GM23248 (cell line): ENCODE data around the gene MICB. TPM values are rescaled to one million over a fixed set of nuclear protein-coding genes. Genes with fewer than 3 reads are reported as not detected.
"Not testable (repeated sequence)": the region's sequence is repeated elsewhere in the genome, so short reads cannot be mapped to it uniquely, and the experiment has no call there.

Experiments used
- DNase-seq: peaks from one replicate; pipeline ENCODE4 v3.0.0-alpha.2; 2015
- H2AFZ ChIP-seq: fragments of 200-600 bp; sonication (generic); 2 replicates; pipeline ENCODE4 v1.6.1; 2016; ENCODE audit warnings: antibody characterized with exemption
- H3F3A ChIP-seq: fragments of 200-600 bp; sonication (generic); 2 replicates; pipeline ENCODE4 v1.6.1; 2016; ENCODE audit warnings: mild to moderate bottlenecking, antibody characterized with exemption, mixed run types; ENCODE audit not compliant: insufficient read depth
- H3K27ac ChIP-seq: fragments of 200-600 bp; sonication (generic); 2 replicates; pipeline ENCODE4 v1.5.1; 2016; ENCODE audit warnings: mild to moderate bottlenecking
- H3K27me3 ChIP-seq: fragments of 200-600 bp; sonication (generic); replicated peaks from 2 replicates; pipeline ENCODE4 v1.6.1; 2016; ENCODE audit warnings: mild to moderate bottlenecking; ENCODE audit not compliant: insufficient read depth
- H3K36me3 ChIP-seq: fragments of 200-600 bp; sonication (generic); 2 replicates; pipeline ENCODE4 v1.6.1; 2016; ENCODE audit warnings: low read depth, mild to moderate bottlenecking
- H3K4me1 ChIP-seq: fragments of 200-600 bp; sonication (generic); 2 replicates; pipeline ENCODE4 v1.6.1; 2016; ENCODE audit warnings: mild to moderate bottlenecking; ENCODE audit not compliant: insufficient read depth
- H3K4me2 ChIP-seq: fragments of 200-600 bp; sonication (generic); one replicate; pipeline ENCODE4 v1.6.1; 2016; ENCODE audit warnings: mild to moderate bottlenecking; ENCODE audit not compliant: unreplicated experiment
- H3K4me3 ChIP-seq: fragments of 200-600 bp; sonication (generic); 2 replicates; pipeline ENCODE4 v1.5.1; 2016; ENCODE audit warnings: mild to moderate bottlenecking
- H3K79me2 ChIP-seq: fragments of 200-600 bp; sonication (generic); 2 replicates; pipeline ENCODE4 v1.6.1; 2016; ENCODE audit warnings: mild to moderate bottlenecking; ENCODE audit not compliant: insufficient read depth
- H3K9ac ChIP-seq: fragments of 200-600 bp; sonication (generic); 2 replicates; pipeline ENCODE4 v1.6.1; 2016; ENCODE audit warnings: mild to moderate bottlenecking
- H3K9me2 ChIP-seq: fragments of 200-600 bp; sonication (generic); 2 replicates; pipeline ENCODE4 v1.6.1; 2016; ENCODE audit warnings: mixed run types, mild to moderate bottlenecking, moderate library complexity; ENCODE audit not compliant: insufficient read depth
- H3K9me3 ChIP-seq: fragments of 200-600 bp; sonication (generic); one replicate; pipeline ENCODE4 v1.6.1; 2017; ENCODE audit warnings: low read depth
- H4K20me1 ChIP-seq: fragments of 200-600 bp; sonication (generic); 2 replicates; pipeline ENCODE4 v1.6.0; 2016; ENCODE audit not compliant: insufficient read depth
- EZH2 ChIP-seq: fragments of 200-600 bp; sonication (generic); IDR thresholded peaks from 2 replicates; pipeline ENCODE4 v1.6.1; 2018; ENCODE audit warnings: antibody characterized with exemption, mild to moderate bottlenecking; ENCODE audit not compliant: insufficient read depth, poor library complexity, severe bottlenecking
- EZH2phosphoT487 ChIP-seq: fragments of 200-600 bp; sonication (generic); IDR thresholded peaks from 2 replicates; pipeline ENCODE4 v1.6.1; 2018; ENCODE audit warnings: antibody characterized with exemption, moderate library complexity, mild to moderate bottlenecking, low read depth; ENCODE audit not compliant: insufficient read depth
- WGBS, 2 experiments: methylation state at CpG; one replicate each; pipeline ENCODE4 v1.1.6; 2015 to 2017; ENCODE audit warnings: low lambda C conversion rate in 2 of 2, low coverage in 1 of 2; ENCODE audit errors: missing lambda C conversion rate in 2 of 2; 5-methylcytosine and 5-hydroxymethylcytosine counted together
- in situ Hi-C: fragments of 300-500 bp; cut with MboI; formaldehyde crosslinking; loops from 2 replicates; pipeline ENCODE4 v1.15.0; 2020
- polyA plus RNA-seq: library from polyadenylated mRNA; unstranded; fragments of >200 nt; fragmentation: Nextera tagmentation; extraction: Ambion mirVana; gene quantifications from 2 replicates; pipeline ENCODE4 v1.2.1, GENCODE V29; 2016
- total RNA-seq: library from RNA; depleted of rRNA; stranded (reverse); fragments of >200 nt; shearing (Covaris generic); gene quantifications from 2 replicates; pipeline ENCODE4 v1.2.3, GENCODE V29; 2014

The MICB gene
- total and polyA plus RNA-seq, 2 experiments from 2014 or later = 4.1 to 4.2 TPM

- 40 to 52% methylated on average over 2 of the region's 2 CpGs for WGBS, 2 experiments
- Histone ChIP-seq H3K4me2 (peak overlapping the region; percentile 88), H4K20me1 (no peaks in the 10 kb centered on the region), H3K36me3 (no peaks in the 10 kb centered on the region), H3K27ac (peak overlapping the region; percentile 73), H3K79me2 (peaks cover 27% of the 10 kb centered on the region), H3K9me2 (no peaks in the 10 kb centered on the region), H2AFZ (peak overlapping the region; percentile 93; the same call in 1 of the 2 replicates), H3K9me3 (no peaks in the 10 kb centered on the region), H3K27me3 (no peaks in the 10 kb centered on the region), H3K9ac (peak overlapping the region; percentile 78), H3K4me3 (peak overlapping the region; percentile 87), H3F3A (peaks cover 20% of the 10 kb centered on the region), H3K4me1 (peaks cover 9% of the 10 kb centered on the region)
- TF ChIP-seq EZH2phosphoT487 (no peak), EZH2 (no peak)
- peak; percentile 63 for DNase-seq
- in situ Hi-C loops = loop anchor here (10.0 kb wide), 1 partner anchor 99 kb away; the partner anchor contains the start of gene NCR3
Measured at GRCh38 chr6:31495580-31495979, 2.4 kb upstream of the MICB start.

DNA sequence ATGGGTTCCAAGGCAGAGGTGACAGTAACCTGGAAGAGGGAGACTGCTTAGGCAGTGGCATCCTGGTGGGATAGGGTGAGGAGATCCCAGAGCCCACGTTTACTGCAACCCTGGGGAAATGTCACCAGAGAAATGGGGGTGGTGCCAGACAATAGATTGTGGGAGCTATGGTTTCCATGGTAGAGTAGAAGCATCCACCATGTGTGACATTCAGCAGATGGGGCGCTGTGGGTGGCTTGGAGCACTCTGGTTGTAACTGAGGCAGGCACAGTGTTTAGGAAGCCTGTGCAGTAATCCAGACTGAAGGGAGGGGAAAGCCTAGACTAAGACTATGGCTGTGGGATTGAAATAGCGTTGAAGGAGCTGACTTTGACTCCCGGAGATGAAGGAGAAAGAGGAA is 1.1 kb upstream of the MICB start:
- peaks cover 39% of the 10 kb centered on the region for H3K79me2 ChIP-seq
- H3K9me3 ChIP-seq, H3K27me3 ChIP-seq, H3K36me3 ChIP-seq, H4K20me1 ChIP-seq, DNase-seq, H3K4me1 ChIP-seq, H3K9me2 ChIP-seq: not testable (repeated sequence)
- H3K4me2 ChIP-seq = peak overlapping the region; percentile 99
- in situ Hi-C loops = loop anchor here (10.0 kb wide), 1 partner anchor 98 kb away; the partner anchor contains the start of gene NCR3
- H3K27ac ChIP-seq = peak overlapping the region; percentile 30; the same call in 1 of the 2 replicates
- WGBS, 2 experiments = 58 to 65% methylated on average over 4 of the region's 4 CpGs
- H3K4me3 ChIP-seq = 0 out of 2 replicates have a peak overlapping the region, but pooled peaks have one; percentile 91
- peaks cover 20% of the 10 kb centered on the region for H3F3A ChIP-seq
- peak overlapping the region; percentile 72; the same call in 1 of the 2 replicates for H3K9ac ChIP-seq
- peak overlapping the region; percentile 83; the same call in 1 of the 2 replicates for H2AFZ ChIP-seq

- H3K27me3 ChIP-seq = no peaks in the 10 kb centered on the region
- 12 to 18% methylated on average over 20 to 21 of the region's 21 CpGs for WGBS, 2 experiments
- DNase-seq = peak; percentile 55
- peak overlapping the region; percentile 32 for H3K4me2 ChIP-seq
- no peaks in the 10 kb centered on the region for H3K36me3 ChIP-seq
- peaks cover 52% of the 10 kb centered on the region for H3K79me2 ChIP-seq
- H3K9ac ChIP-seq = no peak overlapping the region; the same call in 1 of the 2 replicates
- TF ChIP-seq EZH2phosphoT487 (no peak), EZH2 (no peak)
- peaks cover 24% of the 10 kb centered on the region for H3F3A ChIP-seq
- peak overlapping the region; percentile 91 for H3K4me3 ChIP-seq
- H3K4me1 ChIP-seq = peaks cover 9% of the 10 kb centered on the region
- H2AFZ ChIP-seq = peak overlapping the region; percentile 39
- no peaks in the 10 kb centered on the region for H3K9me2 ChIP-seq
- H4K20me1 ChIP-seq = no peaks in the 10 kb centered on the region
- in situ Hi-C loops = loop anchor here (10.0 kb wide), 1 partner anchor 96 kb away; the partner anchor contains the start of gene NCR3
- H3K9me3 ChIP-seq = no peaks in the 10 kb centered on the region
- H3K27ac ChIP-seq = no peak overlapping the region
Measured at GRCh38 chr6:31498748-31499147, 803 bp downstream of the MICB start.

GRCh38 chr6:31499648-31500047 is 1.7 kb downstream of the MICB start:
- not testable (repeated sequence) for H4K20me1 ChIP-seq, H3K27ac ChIP-seq, H3K9ac ChIP-seq, H3K4me3 ChIP-seq, H3K27me3 ChIP-seq, H3K9me3 ChIP-seq, H3K36me3 ChIP-seq, H3K9me2 ChIP-seq, H3K4me2 ChIP-seq, DNase-seq, H3K4me1 ChIP-seq, H2AFZ ChIP-seq
- Histone ChIP-seq H3K79me2 (peaks cover 54% of the 10 kb centered on the region), H3F3A (peaks cover 24% of the 10 kb centered on the region)
- 93% methylated on average over 2 of the region's 2 CpGs; no CpG with 5 or more reads in 1 of the 2 experiments for WGBS, 2 experiments
- in situ Hi-C loops = loop anchor here (10.0 kb wide), 1 partner anchor 95 kb away; the partner anchor contains the start of gene NCR3

DNA sequence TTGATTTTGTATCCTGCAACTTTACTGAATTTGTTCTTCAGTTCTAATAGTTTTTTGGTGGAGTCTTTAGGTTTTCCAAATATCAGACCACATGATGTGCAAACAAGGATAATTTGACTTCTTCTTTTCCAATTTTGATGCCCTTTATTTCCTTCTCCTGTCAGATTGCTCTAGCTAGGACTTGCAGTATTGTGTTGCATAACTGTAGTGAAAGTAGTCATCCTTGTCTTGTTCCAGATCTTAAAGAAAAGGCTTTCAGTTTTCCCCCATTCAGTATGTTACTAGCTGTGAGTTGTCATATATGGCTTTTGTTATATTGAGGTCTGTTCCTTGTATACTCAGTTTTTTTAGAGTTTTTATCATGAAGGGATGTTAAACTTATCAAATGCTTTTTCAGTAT is 4.6 kb downstream of the MICB start:
- no peaks in the 10 kb centered on the region for H3K36me3 ChIP-seq
- H3K79me2 ChIP-seq = peaks cover 55% of the 10 kb centered on the region
- no peak overlapping the region for H3K4me2 ChIP-seq
- H3K4me3 ChIP-seq = no peak overlapping the region
- H3K27me3 ChIP-seq = no peaks in the 10 kb centered on the region
- peaks cover 7% of the 10 kb centered on the region; the same call in 1 of the 2 replicates for H3F3A ChIP-seq
- TF ChIP-seq EZH2 (no peak), EZH2phosphoT487 (no peak)
- H3K27ac ChIP-seq = no peak overlapping the region
- H3K9me2 ChIP-seq = no peaks in the 10 kb centered on the region
- no peak overlapping the region for H2AFZ ChIP-seq
- no peak overlapping the region for H3K9ac ChIP-seq
- H3K9me3 ChIP-seq = no peaks in the 10 kb centered on the region
- DNase-seq = no peak
- H4K20me1 ChIP-seq = no peaks in the 10 kb centered on the region
- in situ Hi-C loops = no loop called here
- H3K4me1 ChIP-seq = no peaks in the 10 kb centered on the region

DNA sequence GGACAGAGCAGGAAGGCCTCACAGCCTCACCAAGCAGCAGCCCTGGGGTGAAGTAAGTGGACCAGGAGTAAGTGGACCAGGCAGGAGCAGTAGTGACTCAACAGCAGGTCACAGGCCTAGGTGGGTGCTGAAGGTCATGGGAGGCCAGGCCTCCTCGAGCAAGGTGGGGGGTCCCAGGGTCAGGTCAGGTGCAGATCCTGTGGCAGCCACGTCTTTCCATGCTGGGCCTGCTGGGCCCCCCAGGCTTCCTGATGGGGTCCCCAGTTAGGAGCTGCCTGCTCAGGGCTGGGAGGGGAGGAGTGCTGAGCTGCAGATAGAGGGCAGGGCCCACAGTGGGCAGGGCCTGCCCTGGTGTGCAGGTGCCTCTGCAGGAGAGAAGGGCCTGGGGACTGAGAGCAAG is 11.1 kb downstream of the MICB start:
- H3K4me3 ChIP-seq, H3K9me3 ChIP-seq, H3K36me3 ChIP-seq, in situ Hi-C loops, H4K20me1 ChIP-seq, H2AFZ ChIP-seq, H3K9ac ChIP-seq, H3K4me2 ChIP-seq, H3K9me2 ChIP-seq, H3K27ac ChIP-seq, H3K27me3 ChIP-seq, H3F3A ChIP-seq, DNase-seq, H3K79me2 ChIP-seq: not testable (repeated sequence)
- H3K4me1 ChIP-seq = peaks cover 11% of the 10 kb centered on the region
- 70 to 100% methylated on average over 1 to 2 of the region's 2 CpGs for WGBS, 2 experiments
